NCI-H1417 treated with DMSO at 0.1 percent for 48 hours (cell line): ENCODE data around the gene PRSS8.
"Not testable (repeated sequence)": the region's sequence is repeated elsewhere in the genome, so short reads cannot be mapped to it uniquely, and the experiment has no call there.

Experiments
- DNase-seq: peaks from one replicate; lab custom pipeline; 2025; lab: John Stamatoyannopoulos, UW

The PRSS8 gene

DNA sequence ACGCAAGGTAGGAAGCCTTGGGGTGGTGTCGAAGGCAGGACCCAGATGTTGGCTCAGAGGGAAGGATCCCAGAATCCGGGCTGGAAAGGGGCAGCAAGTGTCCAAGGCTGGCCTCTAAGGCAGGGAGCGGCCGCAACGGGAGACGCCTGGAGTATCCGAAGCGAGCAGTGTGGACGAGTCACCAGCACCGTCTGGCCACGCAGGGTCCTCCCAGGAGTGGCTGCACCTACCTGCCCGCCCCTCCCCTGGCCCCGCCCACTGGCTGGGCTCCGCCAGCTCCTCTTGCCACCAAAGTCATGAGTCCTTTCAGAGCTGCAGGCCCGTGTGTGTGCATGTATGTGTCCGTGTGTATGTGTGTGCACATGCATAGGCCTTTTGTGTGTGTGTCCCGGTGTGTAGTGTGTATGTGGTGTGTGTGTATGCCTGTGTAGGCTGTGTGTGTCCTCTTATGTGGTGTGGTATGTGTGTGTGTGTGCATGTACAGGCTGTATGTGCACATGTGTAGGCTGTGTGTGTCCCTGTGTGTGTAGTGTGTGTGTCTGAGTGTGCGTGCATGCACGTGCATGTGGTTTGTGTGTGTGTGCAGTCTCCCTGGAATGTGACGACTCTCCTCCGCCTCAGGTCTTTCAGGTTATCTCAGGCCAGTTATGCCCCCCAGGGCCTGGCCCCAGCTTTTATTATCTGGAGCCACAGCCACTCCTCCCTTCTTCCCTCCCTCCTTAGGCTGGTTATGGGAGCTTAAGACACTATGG lies at the start of gene PRSS8:
TSS of gene PRSS8 (minus strand) at position 193 of the 752 bp plus-strand sequence. CDS start 229 bp downstream, outside the sequence.
- no peak for DNase-seq

DNA sequence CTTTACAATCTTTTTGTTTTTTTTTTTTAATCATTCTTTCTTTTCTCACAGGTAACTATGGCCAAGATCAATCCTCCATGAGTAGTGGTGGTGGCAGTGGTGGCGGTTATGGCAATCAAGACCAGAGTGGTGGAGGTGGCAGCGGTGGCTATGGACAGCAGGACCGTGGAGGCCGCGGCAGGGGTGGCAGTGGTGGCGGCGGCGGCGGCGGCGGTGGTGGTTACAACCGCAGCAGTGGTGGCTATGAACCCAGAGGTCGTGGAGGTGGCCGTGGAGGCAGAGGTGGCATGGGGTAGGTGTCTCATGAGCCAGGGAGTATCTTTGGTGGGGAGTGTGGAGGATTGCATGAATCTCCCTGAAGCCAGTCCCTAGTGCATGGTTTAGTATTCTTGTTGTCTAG lies 49.4 kb upstream of the PRSS8 start:
- no peak for DNase-seq

DNA sequence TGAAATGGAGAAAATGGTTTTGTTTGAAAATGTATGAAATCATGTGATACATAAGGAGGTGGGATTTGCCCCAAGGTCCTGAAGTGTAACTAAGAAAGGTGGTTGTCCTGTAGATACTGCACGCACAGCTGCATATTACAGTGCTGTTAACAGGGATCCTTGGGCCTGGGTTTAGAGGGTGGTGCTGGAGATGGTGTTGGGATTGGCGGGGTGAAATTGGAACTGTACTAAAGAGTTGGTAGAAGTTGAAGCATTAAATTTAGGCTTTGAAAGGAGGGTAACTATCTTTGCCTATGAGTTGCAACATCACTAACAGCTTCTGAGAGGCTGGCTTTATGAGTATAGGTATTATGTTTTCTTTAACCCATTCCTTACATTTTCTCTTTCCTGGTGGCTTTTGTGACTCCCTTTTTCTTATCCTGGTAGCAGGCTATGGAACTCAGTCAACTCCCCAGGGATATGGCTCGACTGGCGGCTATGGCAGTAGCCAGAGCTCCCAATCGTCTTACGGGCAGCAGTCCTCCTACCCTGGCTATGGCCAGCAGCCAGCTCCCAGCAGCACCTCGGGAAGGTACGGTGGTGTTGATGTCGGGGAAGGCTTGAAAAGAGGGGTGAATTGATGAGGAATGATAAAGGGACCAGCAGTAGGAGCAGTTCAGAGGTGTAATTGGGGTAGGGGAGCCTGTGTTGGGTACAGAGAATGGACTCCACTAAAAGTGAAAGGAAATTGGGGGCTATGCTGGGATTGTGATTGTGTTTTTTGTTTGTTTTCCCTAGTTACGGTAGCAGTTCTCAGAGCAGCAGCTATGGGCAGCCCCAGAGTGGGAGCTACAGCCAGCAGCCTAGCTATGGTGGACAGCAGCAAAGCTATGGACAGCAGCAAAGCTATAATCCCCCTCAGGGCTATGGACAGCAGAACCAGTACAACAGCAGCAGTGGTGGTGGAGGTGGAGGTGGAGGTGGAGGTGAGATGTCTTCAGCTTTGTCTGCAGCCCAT lies 48.2 kb upstream of the PRSS8 start:
- no peak for DNase-seq

DNA sequence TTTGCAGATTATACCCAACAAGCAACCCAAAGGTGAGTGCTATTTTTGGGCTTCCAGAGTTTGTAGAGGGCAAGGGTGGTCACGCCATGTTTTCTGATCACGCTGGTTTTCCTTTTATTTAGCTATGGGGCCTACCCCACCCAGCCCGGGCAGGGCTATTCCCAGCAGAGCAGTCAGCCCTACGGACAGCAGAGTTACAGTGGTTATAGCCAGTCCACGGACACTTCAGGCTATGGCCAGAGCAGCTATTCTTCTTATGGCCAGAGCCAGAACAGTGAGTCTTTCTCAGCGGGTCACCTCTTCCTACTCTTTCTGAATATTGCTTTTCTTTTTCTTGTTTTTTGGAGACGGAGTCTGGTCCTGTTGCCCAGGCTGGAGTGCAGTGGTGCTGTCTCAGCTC lies 46.9 kb upstream of the PRSS8 start:
- no peak for DNase-seq

DNA sequence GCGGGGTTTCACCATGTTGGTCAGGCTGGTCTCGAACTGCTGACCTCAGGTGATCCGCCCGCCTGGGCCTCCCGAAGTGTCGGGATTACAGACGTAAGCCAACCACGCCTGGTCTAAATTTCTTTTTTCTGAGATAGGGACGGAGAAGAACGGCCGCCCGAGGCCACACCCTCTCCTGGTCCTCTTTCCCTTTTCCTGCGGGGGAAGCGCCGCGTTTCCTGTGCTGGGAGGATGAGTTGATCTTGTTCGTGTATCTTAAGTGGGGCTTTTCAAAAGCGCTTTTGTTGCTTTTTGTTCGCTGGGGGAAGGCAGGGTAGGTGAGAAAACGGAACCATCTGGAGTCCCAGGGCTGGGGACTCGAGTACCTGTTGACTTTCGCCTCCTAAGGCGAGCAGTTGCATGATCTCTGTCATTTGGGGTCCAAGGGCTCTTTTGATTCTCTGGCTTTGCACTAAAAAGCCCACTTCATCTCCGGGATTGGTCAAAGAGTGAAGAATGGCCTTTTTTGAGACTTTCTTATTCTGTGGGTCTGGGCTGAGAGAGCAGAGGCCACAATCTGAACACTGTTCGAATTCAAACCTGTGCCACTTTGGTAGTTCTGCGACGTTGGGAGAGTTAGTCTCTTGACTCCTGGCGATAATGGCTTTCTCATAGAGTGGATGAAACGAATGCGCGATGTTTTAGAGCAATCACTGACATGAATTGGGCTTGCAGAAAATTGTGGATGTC lies 45.7 kb upstream of the PRSS8 start:
- no peak for DNase-seq

DNA sequence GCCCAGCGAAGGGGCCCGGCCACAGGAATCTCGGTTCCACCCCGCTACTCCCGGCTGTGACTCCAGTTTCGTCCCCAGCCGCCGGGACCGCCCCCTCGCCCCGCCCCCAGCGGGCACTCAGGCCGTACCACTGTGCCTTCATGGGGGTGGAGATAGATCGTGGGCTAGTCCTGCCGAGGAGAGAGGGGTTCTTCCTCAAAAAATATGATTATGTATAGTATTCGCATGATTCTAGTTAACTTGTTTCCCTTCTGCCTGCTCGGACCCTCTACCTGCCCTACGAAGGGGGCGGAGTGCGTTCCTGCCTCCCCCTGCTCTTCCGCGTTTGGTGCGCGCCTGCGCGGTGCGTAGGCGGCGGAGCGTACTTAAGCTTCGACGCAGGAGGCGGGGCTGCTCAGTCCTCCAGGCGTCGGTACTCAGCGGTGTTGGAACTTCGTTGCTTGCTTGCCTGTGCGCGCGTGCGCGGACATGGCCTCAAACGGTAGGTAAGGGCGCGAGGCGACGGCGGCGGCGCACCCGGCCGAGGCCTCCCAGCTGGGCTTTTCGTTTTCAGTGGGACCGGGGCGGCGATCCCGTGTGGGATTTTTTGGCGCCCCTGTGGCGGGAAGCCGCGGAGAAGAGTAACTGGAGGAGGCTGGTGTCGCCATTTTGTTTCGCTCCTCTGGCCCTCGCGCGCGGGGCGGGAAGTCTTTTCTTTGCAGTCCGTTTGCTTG lies 44.4 kb upstream of the PRSS8 start, which contains the start of gene FUS:
TSS of gene FUS (plus strand) at position 393 of the 713 bp plus-strand sequence. CDS start at position 469, 76 bp downstream.
- peak; percentile 61 for DNase-seq

DNA sequence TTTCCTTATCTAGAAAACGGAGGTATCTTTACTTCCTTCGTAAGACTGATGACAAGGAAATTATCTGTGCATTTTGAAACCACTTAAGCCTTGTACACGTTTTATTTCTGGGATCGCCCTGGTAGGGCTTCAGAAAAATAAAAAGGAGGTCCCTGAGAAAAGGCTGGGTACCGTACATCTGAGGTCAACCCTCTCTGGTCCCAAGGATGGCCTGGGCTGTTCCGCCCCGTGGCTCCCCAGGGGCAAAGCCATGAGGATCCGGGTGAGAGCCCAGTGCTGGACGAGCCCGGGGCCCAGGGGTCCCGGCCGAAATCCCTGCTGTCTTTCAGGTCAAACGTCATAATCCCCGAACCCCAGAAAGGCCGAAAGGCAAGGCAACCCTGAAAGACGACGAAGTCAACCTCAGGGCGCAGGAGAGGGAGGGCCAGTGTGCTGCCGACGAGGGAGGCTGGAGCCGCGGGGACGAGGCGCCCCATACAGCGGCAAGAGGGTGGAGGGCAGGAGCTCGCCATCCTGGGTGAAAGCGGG lies 43.8 kb upstream of the PRSS8 start:
- DNase-seq = no peak

DNA sequence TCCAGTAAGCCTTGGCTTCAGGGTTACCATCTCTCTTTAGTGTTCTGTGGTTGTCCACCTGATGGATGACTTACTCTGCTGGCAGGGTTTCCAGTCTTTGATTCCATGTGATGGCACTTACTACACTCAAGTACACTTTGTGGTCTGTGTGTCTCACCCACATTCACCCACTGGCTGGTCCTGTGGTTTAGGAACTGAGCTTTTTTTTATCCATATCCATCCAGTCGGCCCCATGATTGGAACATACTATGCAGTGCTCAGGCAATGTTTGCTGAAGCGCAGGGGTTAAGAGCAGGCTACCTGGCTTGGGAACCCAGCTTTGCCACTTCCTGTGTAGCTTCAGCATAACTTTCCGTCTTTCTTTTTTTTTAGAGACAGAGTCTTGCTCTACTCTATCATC lies 41.6 kb upstream of the PRSS8 start:
- no peak for DNase-seq

DNA sequence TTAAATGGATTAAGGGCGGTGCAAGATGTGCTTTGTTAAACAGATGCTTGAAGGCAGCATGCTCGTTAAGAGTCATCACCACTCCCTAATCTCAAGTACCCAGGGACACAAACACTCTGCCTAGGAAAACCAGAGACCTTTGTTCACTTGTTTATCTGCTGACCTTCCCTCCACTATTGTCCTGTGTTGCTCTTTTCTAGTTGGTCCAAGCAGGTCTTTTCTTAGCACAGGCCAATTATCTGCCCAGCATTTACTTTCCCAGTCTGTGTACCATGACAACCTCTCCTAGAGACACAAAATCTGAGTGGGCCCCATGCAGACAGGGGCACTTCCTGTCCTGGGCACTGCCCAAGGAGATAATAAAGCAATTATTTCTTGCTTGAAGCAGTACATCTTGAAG lies 34.5 kb upstream of the PRSS8 start:
- peak; percentile 29 for DNase-seq

DNA sequence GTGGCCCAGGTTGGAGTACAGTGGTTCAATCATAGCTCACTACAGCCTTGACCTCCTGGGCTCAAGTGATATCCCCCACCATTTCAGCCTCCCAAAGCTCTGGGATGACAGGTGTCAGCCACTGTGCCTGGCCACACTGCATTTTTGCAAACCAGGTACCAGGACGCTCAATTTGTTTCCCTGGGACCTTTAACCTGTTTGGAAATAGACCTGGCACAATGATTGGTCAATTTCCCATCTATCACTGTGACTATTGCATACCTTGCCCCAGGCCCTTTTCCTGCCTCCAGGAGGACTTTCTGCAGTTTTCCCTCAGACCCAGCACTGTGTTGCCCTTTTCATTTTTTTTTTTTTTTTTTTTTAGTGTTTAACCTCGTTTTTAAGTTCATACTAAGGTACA lies 33.3 kb upstream of the PRSS8 start:
- no peak for DNase-seq

DNA sequence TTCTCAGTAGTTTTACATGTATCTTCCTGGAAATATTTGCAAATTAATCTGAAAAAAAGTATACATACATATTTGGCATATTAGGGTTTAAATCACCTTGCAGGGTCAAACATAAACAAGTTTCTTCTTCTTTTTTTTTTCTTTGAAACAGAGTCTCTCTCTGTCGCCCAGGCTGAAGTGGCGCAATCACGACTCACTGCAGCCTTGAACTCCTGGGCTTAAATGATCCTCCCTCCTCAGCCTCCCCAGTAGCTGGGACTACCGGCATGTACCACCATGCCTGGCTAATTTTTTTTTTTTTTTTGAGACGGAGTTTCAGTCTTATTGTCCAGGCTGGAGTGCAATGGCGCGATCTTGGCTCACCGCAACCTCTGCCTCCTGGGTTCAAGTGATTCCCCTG lies 31.8 kb upstream of the PRSS8 start:
- DNase-seq = no peak

DNA sequence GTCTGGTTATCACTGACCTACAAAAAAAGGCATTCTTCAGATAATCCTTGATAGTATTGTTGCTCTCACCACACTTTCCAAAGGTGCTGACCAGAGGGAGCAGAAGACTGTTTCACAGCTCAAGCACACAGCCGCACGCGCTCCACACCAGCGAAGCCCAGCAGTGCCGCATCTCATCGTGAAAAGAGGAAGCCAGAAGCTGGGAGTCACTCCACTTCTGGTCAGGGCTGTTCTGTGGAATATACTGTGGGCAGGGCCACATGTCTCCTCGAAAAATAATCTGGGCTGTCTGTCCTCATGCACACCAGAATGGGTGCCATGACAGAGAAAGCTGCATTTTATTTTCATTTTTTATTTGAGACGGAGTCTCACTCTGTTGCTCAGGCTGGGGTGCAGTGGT lies 21.6 kb upstream of the PRSS8 start:
- no peak for DNase-seq

DNA sequence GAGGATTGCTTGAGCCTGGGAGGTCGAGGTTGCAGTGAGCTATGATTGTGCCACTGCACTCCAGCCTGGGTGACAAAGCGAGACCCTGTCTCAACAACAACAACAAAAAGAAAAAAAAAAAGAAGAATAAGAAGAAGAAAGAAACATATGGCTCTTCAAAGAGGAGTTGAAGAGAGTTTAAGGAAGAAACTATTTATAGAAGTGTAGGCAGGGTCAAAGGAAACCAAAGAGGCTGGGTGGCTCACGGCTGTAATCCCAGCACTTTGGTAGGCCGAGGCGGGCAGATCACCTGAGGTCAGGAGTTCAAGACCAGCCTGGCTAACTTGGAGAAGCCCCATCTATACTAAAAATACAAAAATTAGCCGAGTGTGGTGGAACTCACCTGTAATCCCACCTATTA lies 15.4 kb upstream of the PRSS8 start:
- not testable (repeated sequence) for DNase-seq

DNA sequence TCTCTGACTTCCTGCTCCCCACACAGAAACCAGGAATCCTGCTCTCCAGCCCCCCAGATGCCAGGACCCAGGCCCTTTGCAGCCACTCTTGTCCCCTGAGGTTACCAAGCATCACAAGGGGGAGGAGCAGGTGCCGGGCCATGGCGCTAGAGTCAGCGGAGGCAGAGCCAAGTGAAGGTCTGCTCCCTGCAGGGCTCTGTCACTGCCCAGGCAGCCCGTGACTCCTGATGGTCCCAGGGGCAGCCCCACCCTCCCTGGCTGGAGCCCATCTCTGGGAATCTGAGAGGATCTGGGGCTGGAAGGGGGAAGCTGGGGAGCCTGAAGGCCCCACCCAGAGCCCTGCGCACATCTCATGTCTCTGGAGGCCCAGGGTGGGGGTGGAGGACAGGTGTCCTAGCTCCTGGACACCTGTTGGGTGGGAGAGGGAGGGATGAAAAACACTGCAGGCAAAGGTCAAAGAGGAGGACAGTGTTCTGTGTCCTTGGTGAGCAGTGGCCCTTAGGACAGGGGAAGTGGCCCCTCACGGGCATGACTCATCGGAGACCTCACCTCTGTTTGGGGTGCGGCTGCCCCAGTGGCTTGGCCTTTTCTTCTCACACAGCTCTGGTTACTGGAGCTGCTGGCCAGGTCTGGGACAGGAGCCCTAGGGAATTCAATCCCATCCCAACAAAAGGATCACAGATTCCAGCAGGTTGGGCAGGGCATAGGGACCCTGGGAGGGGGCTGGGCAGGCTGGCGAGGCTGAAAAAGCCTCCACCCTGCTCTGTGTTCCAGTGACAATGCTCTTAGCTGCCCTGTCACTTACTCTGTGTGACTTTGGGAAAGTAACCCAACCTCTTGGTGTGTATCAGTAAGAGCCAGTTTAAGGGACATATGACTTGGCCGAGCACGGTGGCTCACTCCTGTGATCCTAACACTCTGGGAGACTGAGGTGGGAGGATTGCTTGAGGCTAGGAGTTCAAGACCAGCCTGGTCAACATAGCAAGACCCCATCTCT lies 14.7 kb upstream of the PRSS8 start, which contains the start of gene PRSS36:
TSS of gene PRSS36 (minus strand) at position 173 of the 997 bp plus-strand sequence. CDS start at position 142, 31 bp downstream.
- no peak for DNase-seq

DNA sequence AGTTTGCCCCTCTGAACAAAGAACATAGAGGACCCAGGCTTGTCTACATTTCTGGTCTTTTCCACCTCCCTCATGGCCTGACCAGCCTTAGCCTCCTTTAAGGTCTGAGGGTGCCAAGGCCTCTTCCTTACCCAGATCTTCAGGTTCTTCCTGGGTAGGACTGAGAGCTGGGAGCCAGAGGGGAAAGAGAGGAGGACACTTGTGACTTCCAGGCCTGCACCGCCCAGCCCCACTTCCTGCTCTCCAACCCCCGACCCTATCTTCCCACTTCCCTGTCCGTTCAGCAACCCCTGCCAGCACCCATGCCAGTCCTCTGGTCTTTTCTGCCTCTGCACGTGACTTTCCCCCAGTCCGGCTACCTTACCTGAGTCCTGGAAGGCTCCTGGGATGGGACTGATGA lies 13.8 kb upstream of the PRSS8 start:
- no peak for DNase-seq

DNA sequence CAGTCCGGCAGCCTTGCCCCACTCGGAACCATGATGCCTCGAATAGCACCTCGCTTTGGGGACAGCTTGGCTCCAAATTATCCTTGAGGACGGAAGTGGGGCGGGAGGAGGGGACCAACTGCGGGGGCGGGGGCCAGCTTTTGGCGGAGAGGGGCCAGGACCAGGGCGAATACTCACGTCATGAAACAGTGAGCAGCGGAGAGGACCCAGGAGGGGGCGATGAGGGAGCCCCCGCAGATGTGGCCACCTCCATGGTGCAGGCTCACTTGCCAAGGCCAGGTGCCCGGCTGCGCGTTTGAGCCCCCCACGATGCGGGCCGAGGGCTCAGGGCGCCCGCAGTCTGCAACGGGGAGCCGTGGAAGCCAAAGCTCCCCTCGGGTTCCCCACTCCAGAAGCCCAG lies 13.4 kb upstream of the PRSS8 start:
- no peak for DNase-seq

DNA sequence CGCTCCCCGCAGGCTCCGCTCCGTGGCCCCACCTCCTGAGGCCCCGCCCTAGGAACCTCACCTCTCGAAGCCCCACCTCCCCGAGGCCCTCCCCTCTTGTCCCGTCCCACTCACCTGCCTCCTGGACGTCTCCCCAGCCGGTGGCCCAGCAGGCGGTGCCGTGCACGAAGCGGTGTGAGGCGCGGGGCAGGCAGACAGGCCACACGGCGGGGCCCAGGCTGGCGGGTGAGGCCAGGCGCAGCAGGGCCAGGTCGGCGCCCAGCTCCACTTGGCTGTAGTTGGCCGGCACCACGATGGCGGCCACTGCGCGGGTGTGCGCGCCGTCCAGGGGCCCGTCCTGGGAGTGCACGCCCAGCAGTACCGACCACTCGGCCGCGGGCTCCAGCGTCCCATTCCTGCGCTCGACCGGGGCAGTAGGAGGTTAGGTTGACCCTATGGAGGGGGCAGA lies 12.8 kb upstream of the PRSS8 start:
- DNase-seq = no peak

DNA sequence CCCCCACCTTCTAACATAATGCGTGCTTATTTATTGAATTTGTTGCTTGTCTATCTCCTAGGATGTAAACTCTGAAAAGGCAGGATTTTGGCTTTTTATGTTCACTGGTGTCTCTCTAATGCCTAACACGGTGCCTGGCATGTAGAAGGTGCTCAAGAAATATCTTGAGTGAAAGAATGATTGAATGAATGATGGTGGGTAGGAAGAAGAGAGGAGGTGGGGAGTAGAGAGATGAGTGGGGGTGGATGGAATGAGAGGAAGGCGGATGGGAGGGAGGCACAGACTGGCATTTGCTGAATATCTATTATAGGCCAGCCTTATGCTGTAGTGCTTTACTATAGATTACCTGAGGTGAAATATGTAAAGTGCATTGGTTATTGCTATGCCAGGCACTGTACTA lies 12.0 kb upstream of the PRSS8 start:
- DNase-seq = no peak

DNA sequence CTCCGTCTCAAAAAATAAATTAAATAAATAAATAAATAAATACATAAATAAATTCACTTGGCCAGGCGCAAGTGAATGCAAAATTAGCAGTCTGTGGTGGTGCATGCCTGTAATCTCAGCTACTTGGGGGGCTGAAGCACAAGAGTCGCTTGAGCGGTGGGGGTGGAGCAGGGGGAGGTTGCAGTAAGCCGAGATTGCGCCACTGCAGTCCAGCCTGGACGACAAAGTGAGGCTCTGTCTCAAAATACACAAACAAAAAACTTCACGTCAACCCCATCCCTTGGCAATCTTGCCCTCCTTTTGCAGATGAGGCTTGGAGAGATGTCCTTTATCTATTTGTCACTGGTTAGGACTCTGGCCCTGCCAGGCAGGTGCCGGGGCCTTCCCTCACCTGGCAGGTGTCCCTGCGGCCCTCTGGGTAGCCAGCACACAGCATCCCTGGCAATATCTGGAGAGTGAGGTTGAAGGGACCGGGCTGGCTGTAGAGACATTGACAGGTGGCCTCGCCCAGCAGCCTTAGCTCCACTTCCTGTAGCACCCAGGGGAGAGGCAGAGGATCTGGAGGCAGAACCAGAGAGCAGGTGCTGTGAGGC lies 10.0 kb upstream of the PRSS8 start:
- no peak for DNase-seq
